Loucy (cell line): ENCODE measurements around the gene FOXQ1.

ENCODE experiments used
- H2AFZ ChIP-seq: fragments of 200-600 bp; sonication (generic); 2 replicates; pipeline ENCODE4 v1.6.0; 2016; ENCODE audit warnings: antibody characterized with exemption, mild to moderate bottlenecking, low read length, moderate library complexity
- H3F3A ChIP-seq: fragments of 200-600 bp; 2 replicates; pipeline ENCODE4 v1.6.0; 2016; ENCODE audit warnings: antibody characterized with exemption, low read depth, mild to moderate bottlenecking
- H3K27me3 ChIP-seq: fragments of 200-600 bp; sonication (generic); 2 replicates; pipeline ENCODE4 v1.6.1; 2014; ENCODE audit warnings: low read length, mild to moderate bottlenecking; ENCODE audit not compliant: insufficient read depth, poor library complexity, severe bottlenecking
- H3K36me3 ChIP-seq: fragments of 200-600 bp; sonication (generic); 2 replicates; pipeline ENCODE4 v1.6.1; 2016; ENCODE audit warnings: low read length; ENCODE audit not compliant: insufficient read depth
- H3K4me1 ChIP-seq: fragments of 200-600 bp; sonication (generic); 2 replicates; pipeline ENCODE4 v1.5.1; 2014; ENCODE audit warnings: low read length, mild to moderate bottlenecking; ENCODE audit not compliant: insufficient read depth, poor library complexity, severe bottlenecking
- H3K4me2 ChIP-seq: fragments of 200-600 bp; sonication (generic); 2 replicates; pipeline ENCODE4 v1.6.0; 2014; ENCODE audit warnings: antibody characterized with exemption, low read length, low read depth, mild to moderate bottlenecking; ENCODE audit not compliant: poor library complexity, severe bottlenecking
- H3K4me3 ChIP-seq: fragments of 200-600 bp; sonication (generic); 2 replicates; pipeline ENCODE4 v1.5.1; 2014; ENCODE audit warnings: low read length, mild to moderate bottlenecking, mixed read lengths; ENCODE audit not compliant: poor library complexity, severe bottlenecking
- H3K79me2 ChIP-seq: fragments of 200-600 bp; sonication (generic); 2 replicates; pipeline ENCODE4 v1.6.1; 2014; ENCODE audit warnings: low read length; ENCODE audit not compliant: insufficient read depth
- H3K9ac ChIP-seq: fragments of 200-600 bp; sonication (generic); 2 replicates; pipeline ENCODE4 v1.6.0; 2014; ENCODE audit warnings: mild to moderate bottlenecking, low read depth, low read length, moderate library complexity; ENCODE audit not compliant: poor library complexity, severe bottlenecking
- H3K9me2 ChIP-seq: fragments of 200-600 bp; sonication (generic); replicated peaks from 2 replicates; pipeline ENCODE4 v1.6.1; 2016; ENCODE audit warnings: low read depth, low read length, mixed read lengths
- H3K9me3 ChIP-seq: fragments of 200-600 bp; sonication (generic); 2 replicates; pipeline ENCODE4 v1.6.1; 2014; ENCODE audit warnings: mild to moderate bottlenecking, antibody characterized with exemption, low read length, low read depth; ENCODE audit not compliant: insufficient read depth
- H4K20me1 ChIP-seq: fragments of 200-600 bp; sonication (generic); 2 replicates; pipeline ENCODE4 v1.6.0; 2014; ENCODE audit warnings: antibody characterized with exemption, low read length, mild to moderate bottlenecking; ENCODE audit not compliant: insufficient read depth, poor library complexity, severe bottlenecking
- EZH2phosphoT487 ChIP-seq: fragments of 200-600 bp; IDR thresholded peaks from 2 replicates; pipeline ENCODE4 v1.6.1; 2018; ENCODE audit warnings: antibody characterized with exemption, mild to moderate bottlenecking, moderate library complexity, borderline replicate concordance
- TF ChIP-seq, protein P1 (sequence below): fragments of 200-600 bp; sonication (generic); conservative IDR thresholded peaks from 2 replicates; pipeline ENCODE4 v1.5.1; 2014; ENCODE audit warnings: mild to moderate bottlenecking, antibody characterized with exemption, low read length

The FOXQ1 gene

GRCh38 chr6:1271071-1271763 is 40.7 kb upstream of the FOXQ1 start:
- H3K9me3 ChIP-seq, result peaks cover 14% of the 10 kb centered on the region; the same call in 1 of the 2 replicates
- H2AFZ ChIP-seq, result no peak overlapping the region
- TF ChIP-seq, protein P1, sequence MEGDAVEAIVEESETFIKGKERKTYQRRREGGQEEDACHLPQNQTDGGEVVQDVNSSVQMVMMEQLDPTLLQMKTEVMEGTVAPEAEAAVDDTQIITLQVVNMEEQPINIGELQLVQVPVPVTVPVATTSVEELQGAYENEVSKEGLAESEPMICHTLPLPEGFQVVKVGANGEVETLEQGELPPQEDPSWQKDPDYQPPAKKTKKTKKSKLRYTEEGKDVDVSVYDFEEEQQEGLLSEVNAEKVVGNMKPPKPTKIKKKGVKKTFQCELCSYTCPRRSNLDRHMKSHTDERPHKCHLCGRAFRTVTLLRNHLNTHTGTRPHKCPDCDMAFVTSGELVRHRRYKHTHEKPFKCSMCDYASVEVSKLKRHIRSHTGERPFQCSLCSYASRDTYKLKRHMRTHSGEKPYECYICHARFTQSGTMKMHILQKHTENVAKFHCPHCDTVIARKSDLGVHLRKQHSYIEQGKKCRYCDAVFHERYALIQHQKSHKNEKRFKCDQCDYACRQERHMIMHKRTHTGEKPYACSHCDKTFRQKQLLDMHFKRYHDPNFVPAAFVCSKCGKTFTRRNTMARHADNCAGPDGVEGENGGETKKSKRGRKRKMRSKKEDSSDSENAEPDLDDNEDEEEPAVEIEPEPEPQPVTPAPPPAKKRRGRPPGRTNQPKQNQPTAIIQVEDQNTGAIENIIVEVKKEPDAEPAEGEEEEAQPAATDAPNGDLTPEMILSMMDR, result no peak
- no peak for TF ChIP-seq EZH2phosphoT487
- H3K9me2 ChIP-seq, result no peaks in the 10 kb centered on the region
- no peak overlapping the region for H3K9ac ChIP-seq
- H3K36me3 ChIP-seq, result no peaks in the 10 kb centered on the region
- H3K4me3 ChIP-seq, result no peak overlapping the region
- no peaks in the 10 kb centered on the region for H3K27me3 ChIP-seq
- H3K4me2 ChIP-seq, result no peak overlapping the region
- no peaks in the 10 kb centered on the region for H3F3A ChIP-seq
- no peaks in the 10 kb centered on the region for H3K4me1 ChIP-seq
- H4K20me1 ChIP-seq, result no peaks in the 10 kb centered on the region
- no peaks in the 10 kb centered on the region for H3K79me2 ChIP-seq

DNA sequence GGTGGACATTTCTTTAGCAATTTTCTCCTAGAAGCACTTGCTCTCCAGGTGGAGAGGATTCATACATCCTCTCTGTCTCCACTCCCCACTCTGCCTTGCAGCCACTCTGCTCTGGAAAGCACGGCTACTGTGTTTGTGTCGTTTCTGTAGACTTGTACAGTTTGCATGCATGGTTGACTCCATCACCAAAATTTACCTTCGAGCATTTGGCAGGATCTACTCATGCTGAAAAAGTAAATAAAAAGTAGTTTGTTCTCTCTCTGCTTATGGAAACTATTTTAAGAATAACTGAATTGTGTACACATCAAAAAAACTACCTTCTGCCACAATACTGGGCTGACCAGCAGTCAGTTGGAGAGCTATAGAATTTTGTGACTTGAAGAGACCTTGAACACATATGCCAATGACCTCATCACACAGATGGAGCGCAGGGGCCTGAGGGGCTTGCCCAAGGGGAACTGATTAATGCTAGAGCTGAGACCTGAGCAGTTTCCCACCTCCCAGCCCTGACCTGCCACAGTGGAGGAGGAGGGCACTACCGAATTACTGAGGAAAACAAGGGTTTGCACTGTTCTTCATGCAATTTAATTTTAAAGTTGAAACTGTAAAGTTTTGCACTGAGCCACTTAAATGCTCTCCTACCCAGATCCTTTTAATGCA is 33.7 kb upstream of the FOXQ1 start:
- peaks cover 42% of the 10 kb centered on the region for H3K4me1 ChIP-seq
- H3K9ac ChIP-seq, result no peak overlapping the region
- TF ChIP-seq, protein P1, result no peak
- TF ChIP-seq EZH2phosphoT487, result no peak
- H4K20me1 ChIP-seq, result no peaks in the 10 kb centered on the region
- no peaks in the 10 kb centered on the region for H3K79me2 ChIP-seq
- H3K36me3 ChIP-seq, result no peaks in the 10 kb centered on the region
- H3K4me3 ChIP-seq, result no peak overlapping the region
- H2AFZ ChIP-seq, result no peak overlapping the region
- H3K27me3 ChIP-seq, result no peaks in the 10 kb centered on the region
- H3K9me2 ChIP-seq, result no peaks in the 10 kb centered on the region
- no peak overlapping the region for H3K4me2 ChIP-seq
- H3F3A ChIP-seq, result 0 out of 2 replicates have a peak, but pooled peaks cover 1% of the 10 kb centered on the region
- no peaks in the 10 kb centered on the region for H3K9me3 ChIP-seq

DNA sequence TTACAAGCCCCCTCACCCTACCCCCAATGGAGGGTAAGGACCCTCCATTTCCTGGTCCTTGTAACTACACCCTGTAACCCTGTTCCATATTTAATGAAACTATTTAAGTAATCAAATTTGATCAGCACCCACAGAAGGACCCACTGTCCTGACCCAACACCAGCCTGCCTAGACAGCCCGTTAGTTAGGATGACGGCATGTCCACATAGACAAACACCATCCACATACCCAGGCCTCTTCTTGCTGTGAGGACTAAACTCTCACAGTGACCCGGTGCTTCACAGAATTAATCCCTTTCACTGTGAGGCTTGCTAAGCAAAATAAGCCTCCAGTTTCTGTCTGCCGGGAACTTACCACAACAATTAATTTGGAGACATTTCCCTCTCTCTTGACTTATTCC is 32.8 kb upstream of the FOXQ1 start:
- Histone ChIP-seq H3K36me3 (no peaks in the 10 kb centered on the region), H3K4me1 (peaks cover 51% of the 10 kb centered on the region), H3K4me2 (no peak overlapping the region), H3K27me3 (no peaks in the 10 kb centered on the region), H3K4me3 (no peak overlapping the region), H3K79me2 (no peaks in the 10 kb centered on the region), H3K9me2 (no peaks in the 10 kb centered on the region), H4K20me1 (no peaks in the 10 kb centered on the region), H3K9ac (no peak overlapping the region), H3K9me3 (no peaks in the 10 kb centered on the region), H2AFZ (no peak overlapping the region), H3F3A (0 out of 2 replicates have a peak, but pooled peaks cover 3% of the 10 kb centered on the region)
- TF ChIP-seq, protein P1, result no peak
- TF ChIP-seq EZH2phosphoT487, result no peak
